BLaER1 treated with 17β-estradiol and CSF1 and Interleukin-3, amounts not matched to agents 10 nM and 100 nM (cell line): ENCODE results near the gene ADGRD1.

Experiments used
- H3K27ac ChIP-seq, 11 experiments: shearing (Covaris generic); formaldehyde crosslinking; 2 replicates each; pipeline ENCODE4 v1.8.1; 2022
- H3K27me3 ChIP-seq, 11 experiments: shearing (Covaris generic); formaldehyde crosslinking; 2 replicates each; pipeline ENCODE4 v1.8.1; 2022
- H3K36me3 ChIP-seq, 11 experiments: shearing (Covaris generic); formaldehyde crosslinking; 2 replicates each; pipeline ENCODE4 v1.8.1; 2022
- H3K4me1 ChIP-seq, 10 experiments: shearing (Covaris generic); formaldehyde crosslinking; 2 replicates each; pipeline ENCODE4 v1.8.1; 2022
- H3K4me2 ChIP-seq, 11 experiments: shearing (Covaris generic); formaldehyde crosslinking; 2 replicates each; pipeline ENCODE4 v1.8.1; 2022
- H3K4me3 ChIP-seq, 10 experiments: shearing (Covaris generic); formaldehyde crosslinking; 2 replicates each; pipeline ENCODE4 v1.8.1; 2022
- H3K9ac ChIP-seq, 11 experiments: shearing (Covaris generic); formaldehyde crosslinking; 2 replicates each; pipeline ENCODE4 v1.8.1; 2022
- H3K9me3 ChIP-seq, 11 experiments: shearing (Covaris generic); formaldehyde crosslinking; replicated peaks in 1 of 11; 2 replicates each; pipeline ENCODE4 v1.8.1; 2022
- H4K20me1 ChIP-seq, 11 experiments: shearing (Covaris generic); formaldehyde crosslinking; 2 replicates each; pipeline ENCODE4 v1.8.1; 2022
- Cebpa-rat ChIP-seq, 11 experiments: shearing (Covaris generic); IDR thresholded peaks; 2 replicates each; pipeline ENCODE4 v1.8.1; 2022

ADGRD1 gene

DNA sequence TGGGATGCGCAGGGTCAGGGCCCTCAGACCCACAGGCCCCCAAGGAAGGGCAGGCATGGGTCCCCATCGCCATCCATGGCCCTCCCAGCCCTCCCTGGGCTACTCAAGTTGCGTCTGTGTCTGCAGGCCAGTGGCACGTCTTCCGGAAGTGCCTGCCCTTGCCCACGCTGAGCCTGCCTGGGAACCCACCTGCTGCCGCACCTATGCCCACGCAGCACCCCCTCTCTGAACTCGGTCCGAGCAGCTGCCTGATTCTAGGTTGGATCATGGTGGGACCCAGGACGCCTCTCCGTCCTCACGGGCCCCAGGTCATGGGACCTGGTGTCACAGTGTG lies 182.8 kb downstream of the ADGRD1 start:
- Histone ChIP-seq H3K9me3 (no peaks in the 10 kb centered on the region), H3K9ac (no peak overlapping the region), H3K27me3 (peaks cover 0 to 14% (median 0%) of the 10 kb centered on the region in 11 experiments; a peak in 4 of 22 replicates), H3K4me2 (no peak overlapping the region), H3K27ac (no peak overlapping the region), H3K36me3 (no peaks in the 10 kb centered on the region; a peak in 1 of 22 replicates), H3K4me3 (no peak overlapping the region), H3K4me1 (peaks cover 4 to 46% (median 32%) of the 10 kb centered on the region in 10 experiments; a peak in 18 of 20 replicates), H4K20me1 (peaks cover 0 to 34% (median 0%) of the 10 kb centered on the region in 11 experiments; a peak in 6 of 22 replicates)
- no peak for TF ChIP-seq Cebpa-rat (IDR thresholded peaks at IDR 0.05)

DNA sequence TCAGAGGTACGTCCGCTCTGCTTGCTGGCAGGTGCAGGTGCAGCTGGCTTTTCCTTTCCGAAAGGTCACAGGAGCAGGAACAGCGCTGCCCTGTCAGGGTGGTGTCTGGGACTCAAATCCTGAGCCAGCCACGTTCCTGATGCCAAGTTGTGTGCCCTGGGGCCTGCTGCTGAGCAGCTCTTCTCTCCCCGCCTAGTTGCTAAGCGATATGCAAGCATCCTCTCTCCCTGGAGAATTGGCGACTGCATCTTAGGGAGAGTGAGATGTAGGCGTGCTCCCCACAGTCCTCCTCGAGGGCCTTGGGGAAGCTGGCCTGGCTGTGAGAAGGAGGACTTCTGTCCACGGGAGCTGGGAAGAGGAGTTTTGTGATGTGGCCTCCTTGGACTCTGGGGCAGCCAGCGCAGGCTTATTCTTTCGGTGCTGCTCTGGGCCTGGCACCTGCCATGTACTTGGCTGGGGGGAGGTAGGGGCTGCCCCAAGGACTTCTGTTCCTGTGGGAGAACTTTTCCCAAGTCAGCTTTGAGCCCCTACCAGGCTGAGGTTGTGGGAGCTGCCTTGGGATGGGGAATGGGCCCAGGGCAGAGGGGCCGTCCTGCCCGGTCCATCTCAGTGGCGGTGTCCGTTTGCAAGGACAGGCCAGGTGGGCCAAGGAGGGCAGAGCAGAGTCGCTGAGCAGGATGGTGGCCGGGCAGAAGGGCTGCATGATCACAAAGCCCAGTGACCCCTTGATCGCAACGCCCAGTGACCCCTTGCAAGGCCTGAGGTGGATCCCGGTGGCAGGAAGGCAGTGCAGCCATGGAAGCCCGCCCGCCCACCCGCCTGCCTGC lies 183.5 kb downstream of the ADGRD1 start:
- H3K9ac ChIP-seq: no peak overlapping the region
- TF ChIP-seq Cebpa-rat (IDR thresholded peaks at IDR 0.05): no peak
- H4K20me1 ChIP-seq: peaks cover 0 to 34% (median 0%) of the 10 kb centered on the region in 11 experiments; a peak in 6 of 22 replicates
- H3K36me3 ChIP-seq: no peaks in the 10 kb centered on the region; a peak in 1 of 22 replicates
- no peak overlapping the region for H3K4me3 ChIP-seq
- no peak overlapping the region for H3K4me2 ChIP-seq
- H3K9me3 ChIP-seq: no peaks in the 10 kb centered on the region
- H3K27ac ChIP-seq: no peak overlapping the region
- peaks cover under 1 to 42% (median 26%) of the 10 kb centered on the region in 10 experiments; a peak in 18 of 20 replicates for H3K4me1 ChIP-seq
- H3K27me3 ChIP-seq: peaks cover 0 to 14% (median 0%) of the 10 kb centered on the region in 11 experiments; a peak in 4 of 22 replicates

DNA sequence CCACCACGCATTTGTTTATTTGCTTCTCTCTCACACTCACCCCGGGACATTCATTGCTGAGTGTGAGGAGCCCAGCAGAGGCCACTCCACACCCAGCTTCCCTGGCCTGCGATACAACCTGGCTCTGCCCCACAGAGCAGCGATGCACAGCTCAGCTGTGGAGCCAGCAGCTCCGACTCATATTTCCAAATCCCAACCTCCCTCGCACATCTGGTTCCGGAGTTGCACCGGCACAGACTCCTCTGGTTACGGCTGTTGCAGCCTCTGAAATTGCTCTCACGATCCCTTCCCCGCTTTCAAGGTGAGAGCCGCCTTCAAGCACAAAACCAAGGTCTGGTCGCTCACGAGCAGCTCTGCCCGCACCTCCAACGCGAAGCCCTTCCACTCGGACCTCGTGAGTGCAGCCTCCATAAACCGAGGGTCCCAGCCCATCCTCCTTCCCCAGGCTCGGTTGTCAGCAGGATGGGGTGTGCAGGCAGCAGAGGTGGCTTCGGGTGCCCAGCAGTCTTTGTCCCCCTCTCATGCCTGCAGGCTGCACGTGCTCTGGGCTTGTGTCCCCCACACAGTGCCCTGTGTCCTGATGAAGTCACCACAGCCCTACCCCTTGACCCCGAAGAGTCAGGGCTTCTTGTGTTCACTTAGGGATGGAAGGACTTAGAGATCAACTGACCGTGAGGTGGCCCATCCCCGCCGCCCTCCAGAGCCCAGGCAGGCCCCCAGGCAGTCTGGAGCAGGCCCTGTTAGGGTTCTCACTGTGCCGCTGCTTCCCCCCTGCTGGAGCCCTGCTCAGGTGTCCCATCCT lies 184.3 kb downstream of the ADGRD1 start:
- Histone ChIP-seq H3K36me3 (no peaks in the 10 kb centered on the region; a peak in 1 of 22 replicates), H4K20me1 (peaks cover 0 to 31% (median 0%) of the 10 kb centered on the region in 11 experiments; a peak in 5 of 22 replicates), H3K4me2 (peak overlapping the region in 8 of 11 experiments; percentile 9 to 65 (median 50); a peak in 13 of 22 replicates), H3K4me3 (no peak overlapping the region), H3K9me3 (no peaks in the 10 kb centered on the region), H3K9ac (no peak overlapping the region), H3K27ac (no peak overlapping the region), H3K27me3 (peaks cover 0 to 14% (median 0%) of the 10 kb centered on the region in 11 experiments; a peak in 4 of 22 replicates), H3K4me1 (peaks cover 4 to 41% (median 28%) of the 10 kb centered on the region in 10 experiments)
- TF ChIP-seq Cebpa-rat (IDR thresholded peaks at IDR 0.05): no peak

DNA sequence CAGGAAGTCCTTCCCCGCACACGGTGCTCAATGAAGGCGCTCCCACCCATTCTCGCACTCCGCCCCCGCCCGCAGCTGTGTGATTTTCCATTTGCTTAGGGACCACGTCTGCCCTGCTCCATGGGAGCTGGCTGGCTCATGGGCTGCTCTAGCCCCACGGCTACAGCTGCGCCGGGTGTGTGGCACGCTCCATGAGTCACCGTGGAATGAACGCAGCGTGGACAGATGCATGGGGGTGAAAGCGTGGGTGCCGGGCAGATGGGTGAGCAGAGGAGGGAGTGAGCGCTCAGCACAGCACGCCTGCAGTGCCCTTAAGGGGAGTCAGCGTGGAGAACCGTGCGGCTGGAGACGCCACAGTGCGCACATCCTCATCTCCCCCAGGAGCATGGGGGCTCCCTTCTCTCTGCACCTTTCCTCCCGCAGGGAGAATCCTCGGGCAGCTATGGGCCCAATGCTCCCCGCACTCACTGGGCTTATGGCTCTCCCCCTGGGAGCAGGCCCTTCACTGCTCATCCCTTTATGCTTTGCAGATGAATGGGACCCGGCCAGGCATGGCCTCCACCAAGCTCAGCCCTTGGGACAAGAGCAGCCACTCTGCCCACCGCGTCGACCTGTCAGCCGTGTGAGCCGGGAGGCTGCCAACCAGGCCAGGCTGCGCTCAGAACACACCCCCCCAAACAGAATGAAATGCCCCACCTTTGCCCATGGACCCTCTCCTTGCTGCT lies 185.1 kb downstream of the ADGRD1 start:
- peaks cover 0 to 14% (median 0%) of the 10 kb centered on the region in 11 experiments; a peak in 4 of 22 replicates for H3K27me3 ChIP-seq
- no peak overlapping the region for H3K27ac ChIP-seq
- no peaks in the 10 kb centered on the region for H3K9me3 ChIP-seq
- H3K36me3 ChIP-seq: no peaks in the 10 kb centered on the region; a peak in 1 of 22 replicates
- no peak overlapping the region for H3K9ac ChIP-seq
- no peak for TF ChIP-seq Cebpa-rat (IDR thresholded peaks at IDR 0.05)
- peaks cover 12 to 41% (median 28%) of the 10 kb centered on the region in 10 experiments for H3K4me1 ChIP-seq
- peaks cover 0 to 26% (median 0%) of the 10 kb centered on the region in 11 experiments; a peak in 4 of 22 replicates for H4K20me1 ChIP-seq
- peak overlapping the region in 8 of 11 experiments; percentile 9 to 65 (median 50); a peak in 14 of 22 replicates for H3K4me2 ChIP-seq
- H3K4me3 ChIP-seq: no peak overlapping the region

DNA sequence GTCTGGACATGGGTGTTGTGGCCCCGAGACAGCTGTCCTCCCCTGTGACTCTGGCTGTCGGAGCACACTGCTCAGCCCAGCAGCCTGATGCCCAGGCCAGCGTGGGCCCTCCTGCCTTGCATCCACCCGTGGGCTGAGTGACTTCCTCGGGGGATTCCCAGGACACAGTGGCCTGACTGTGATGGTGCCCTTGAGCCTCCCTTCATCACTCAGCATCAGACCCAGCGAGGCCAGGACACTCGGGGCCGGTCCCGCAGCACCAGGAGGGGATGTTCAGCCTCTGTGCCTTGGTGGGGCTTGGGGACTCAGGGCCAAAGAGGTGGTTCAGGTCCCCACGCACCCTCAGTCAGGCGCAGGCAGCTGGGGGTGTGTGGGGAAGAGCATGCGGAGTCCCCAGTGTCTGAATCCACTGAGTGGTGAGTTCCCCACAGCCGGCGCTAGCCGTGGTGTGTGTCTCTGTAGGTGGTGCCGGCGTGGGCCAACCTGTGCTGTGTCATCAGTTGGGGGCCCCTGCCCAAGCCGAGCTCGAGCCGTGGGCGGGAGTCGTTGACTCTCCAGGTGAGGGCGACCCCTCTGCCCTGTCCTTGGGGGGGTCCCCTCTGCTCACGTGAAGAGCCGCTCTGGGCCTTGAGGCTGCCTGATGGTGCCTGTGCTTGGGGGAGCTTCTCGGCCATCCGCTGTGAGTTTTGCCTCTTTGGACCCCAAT lies 185.8 kb downstream of the ADGRD1 start:
- Histone ChIP-seq H3K36me3 (no peaks in the 10 kb centered on the region; a peak in 1 of 22 replicates), H3K27ac (no peak overlapping the region), H3K4me1 (peaks cover 13 to 44% (median 30%) of the 10 kb centered on the region in 10 experiments), H3K9me3 (no peaks in the 10 kb centered on the region), H3K4me2 (peak overlapping the region in 7 of 11 experiments; percentile 9 to 65 (median 51); a peak in 13 of 22 replicates), H3K9ac (no peak overlapping the region), H3K27me3 (peaks cover 0 to 14% (median 0%) of the 10 kb centered on the region in 11 experiments; a peak in 4 of 22 replicates), H4K20me1 (peaks cover 0 to 19% (median 0%) of the 10 kb centered on the region in 11 experiments; a peak in 1 of 22 replicates), H3K4me3 (no peak overlapping the region)
- TF ChIP-seq Cebpa-rat (IDR thresholded peaks at IDR 0.05): no peak

DNA sequence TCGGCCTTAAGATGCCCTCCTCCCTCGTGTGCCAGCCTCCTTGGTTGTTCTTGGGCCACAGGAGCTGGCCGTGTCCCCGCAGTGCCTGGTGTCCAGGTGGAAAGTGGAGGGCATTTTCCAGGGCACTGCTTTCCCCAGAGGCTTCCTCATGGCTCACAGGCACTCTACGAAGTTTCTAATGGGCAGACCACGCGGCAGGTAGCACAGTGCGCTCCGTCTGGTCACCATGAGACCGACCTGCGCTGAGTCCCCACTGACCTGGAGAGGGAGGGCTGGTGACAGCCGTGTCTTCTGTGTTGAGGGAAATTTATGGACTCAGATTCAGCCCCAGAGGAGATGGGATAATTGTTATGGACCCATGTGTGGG lies 186.3 kb downstream of the ADGRD1 start:
- no peak overlapping the region for H3K4me3 ChIP-seq
- peaks cover 0 to 17% (median 0%) of the 10 kb centered on the region in 11 experiments; a peak in 1 of 22 replicates for H4K20me1 ChIP-seq
- H3K4me2 ChIP-seq: no peak overlapping the region
- H3K4me1 ChIP-seq: peaks cover 13 to 44% (median 30%) of the 10 kb centered on the region in 10 experiments
- no peak overlapping the region for H3K27ac ChIP-seq
- no peaks in the 10 kb centered on the region; a peak in 1 of 22 replicates for H3K36me3 ChIP-seq
- H3K27me3 ChIP-seq: peaks cover 0 to 14% (median 0%) of the 10 kb centered on the region in 11 experiments; a peak in 4 of 22 replicates
- no peaks in the 10 kb centered on the region for H3K9me3 ChIP-seq
- no peak overlapping the region for H3K9ac ChIP-seq
- TF ChIP-seq Cebpa-rat (IDR thresholded peaks at IDR 0.05): no peak

DNA sequence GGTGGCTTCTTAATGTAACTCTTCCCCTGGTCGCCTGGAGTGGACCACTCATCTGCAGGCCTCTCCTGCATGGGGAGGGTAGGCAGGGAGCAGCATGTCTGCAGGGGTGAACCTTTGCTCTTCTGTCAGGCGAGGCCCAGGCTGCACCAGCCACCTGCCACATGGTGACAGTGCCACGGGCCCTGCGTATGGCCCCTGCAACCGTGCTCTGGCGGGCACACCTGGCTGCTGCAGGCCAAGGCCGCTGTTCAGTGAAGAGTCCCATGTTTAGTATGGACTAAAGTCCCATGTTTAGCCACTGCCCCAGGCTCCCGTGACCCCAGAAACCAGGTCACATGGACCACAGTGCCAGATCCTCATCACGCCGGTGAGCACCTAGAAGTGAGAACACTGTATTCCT lies 187.0 kb downstream of the ADGRD1 start:
- peaks cover 13 to 44% (median 30%) of the 10 kb centered on the region in 10 experiments for H3K4me1 ChIP-seq
- peaks cover 0 to 14% (median 0%) of the 10 kb centered on the region in 11 experiments; a peak in 4 of 22 replicates for H3K27me3 ChIP-seq
- H3K4me3 ChIP-seq: no peak overlapping the region
- H3K9ac ChIP-seq: no peak overlapping the region
- H3K4me2 ChIP-seq: peak overlapping the region in 1 of 11 experiments; percentile 28; a peak in 1 of 22 replicates
- H3K27ac ChIP-seq: no peak overlapping the region
- TF ChIP-seq Cebpa-rat (IDR thresholded peaks at IDR 0.05): no peak
- H3K36me3 ChIP-seq: no peaks in the 10 kb centered on the region; a peak in 1 of 22 replicates
- H3K9me3 ChIP-seq: no peaks in the 10 kb centered on the region
- peaks cover 0 to 17% (median 0%) of the 10 kb centered on the region in 11 experiments; a peak in 1 of 22 replicates for H4K20me1 ChIP-seq
